Parathyroid adenoma (tissue), 2 donors: Measurements from ENCODE around the gene POLE.

Experiments used
- H2AFZ ChIP-seq: fragments of 300-600 bp; sonication (generic); one replicate; pipeline ENCODE4 v1.7.0; 2017; ENCODE audit warnings: antibody characterized with exemption, mild to moderate bottlenecking
- H3K27ac ChIP-seq: fragments of 300-600 bp; sonication (generic); one replicate; pipeline ENCODE4 v1.7.0; 2017
- H3K27me3 ChIP-seq: fragments of 300-600 bp; sonication (generic); one replicate; pipeline ENCODE4 v1.7.0; 2017; ENCODE audit warnings: low read length; ENCODE audit not compliant: control insufficient read depth, insufficient read depth
- H3K36me3 ChIP-seq: fragments of 300-600 bp; sonication (generic); one replicate; pipeline ENCODE4 v1.7.0; 2017; ENCODE audit warnings: low read length; ENCODE audit not compliant: control insufficient read depth, insufficient read depth
- H3K4me1 ChIP-seq: fragments of 300-600 bp; sonication (generic); one replicate; pipeline ENCODE4 v1.7.0; 2017; ENCODE audit warnings: control low read depth
- H3K4me2 ChIP-seq: fragments of 300-600 bp; sonication (generic); one replicate; pipeline ENCODE4 v1.7.0; 2017; ENCODE audit warnings: low read length
- H3K4me3 ChIP-seq: fragments of 300-600 bp; sonication (generic); one replicate; pipeline ENCODE4 v1.7.0; 2017; ENCODE audit warnings: low read depth, low read length
- H3K79me2 ChIP-seq: fragments of 300-600 bp; sonication (generic); one replicate; pipeline ENCODE4 v1.7.0; 2017; ENCODE audit warnings: control low read depth
- H3K9ac ChIP-seq: fragments of 300-600 bp; sonication (generic); one replicate; pipeline ENCODE4 v1.7.0; 2017; ENCODE audit warnings: mild to moderate bottlenecking
- H3K9me3 ChIP-seq: fragments of 300-600 bp; sonication (generic); one replicate; pipeline ENCODE4 v1.7.0; 2017; ENCODE audit warnings: low read length; ENCODE audit not compliant: control insufficient read depth
- TF ChIP-seq, protein P1 (sequence below): fragments of 300-600 bp; sonication (generic); IDR thresholded peaks from one replicate; pipeline ENCODE4 v1.7.0; 2017; ENCODE audit warnings: antibody characterized with exemption, mild to moderate bottlenecking
- donor health status: primary hyperparathyroidism.

POLE gene

DNA sequence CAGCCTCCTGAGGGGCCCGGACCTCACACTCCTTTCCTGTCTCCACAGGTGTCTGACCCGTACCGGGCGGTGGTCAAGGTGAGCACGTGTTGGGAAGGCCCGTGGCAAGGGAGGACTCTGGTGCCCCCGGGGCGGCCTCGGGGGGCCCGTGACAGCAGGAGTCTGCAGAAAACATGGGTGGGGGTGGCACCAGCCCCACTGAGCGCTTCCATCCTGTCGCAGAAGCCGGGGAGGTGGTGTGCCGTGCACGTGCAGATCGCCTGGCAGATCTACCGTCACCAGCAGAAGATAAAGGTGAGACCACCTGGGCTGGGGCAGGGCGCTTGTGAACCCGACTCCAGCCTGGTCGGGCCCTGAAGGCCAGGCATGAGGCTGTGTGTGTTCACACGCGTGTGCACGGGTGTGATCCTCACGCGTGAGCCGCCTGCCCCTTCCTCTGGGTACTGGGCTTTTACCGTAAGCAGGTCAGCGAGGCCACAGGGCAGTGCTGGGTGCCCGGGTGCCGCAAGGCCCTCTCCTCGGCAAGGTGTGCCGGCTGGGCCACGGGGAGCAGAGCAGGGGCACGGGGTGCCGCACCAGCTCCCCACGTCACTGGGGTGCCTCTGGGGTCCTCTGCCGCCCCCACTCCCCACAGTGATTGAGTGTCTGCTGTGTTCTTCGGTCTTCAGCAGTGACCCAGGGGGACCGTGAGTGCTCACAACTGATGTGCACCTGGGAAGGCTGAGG is 112.7 kb downstream of the POLE start:
- Histone ChIP-seq H3K4me1 (no peaks in the 10 kb centered on the region), H3K27me3 (no peaks in the 10 kb centered on the region), H3K4me2 (no peak overlapping the region), H3K9ac (no peak overlapping the region), H3K9me3 (no peaks in the 10 kb centered on the region), H3K36me3 (no peaks in the 10 kb centered on the region), H2AFZ (no peak overlapping the region), H3K79me2 (no peaks in the 10 kb centered on the region), H3K4me3 (no peak overlapping the region), H3K27ac (no peak overlapping the region)
- TF ChIP-seq, protein P1, sequence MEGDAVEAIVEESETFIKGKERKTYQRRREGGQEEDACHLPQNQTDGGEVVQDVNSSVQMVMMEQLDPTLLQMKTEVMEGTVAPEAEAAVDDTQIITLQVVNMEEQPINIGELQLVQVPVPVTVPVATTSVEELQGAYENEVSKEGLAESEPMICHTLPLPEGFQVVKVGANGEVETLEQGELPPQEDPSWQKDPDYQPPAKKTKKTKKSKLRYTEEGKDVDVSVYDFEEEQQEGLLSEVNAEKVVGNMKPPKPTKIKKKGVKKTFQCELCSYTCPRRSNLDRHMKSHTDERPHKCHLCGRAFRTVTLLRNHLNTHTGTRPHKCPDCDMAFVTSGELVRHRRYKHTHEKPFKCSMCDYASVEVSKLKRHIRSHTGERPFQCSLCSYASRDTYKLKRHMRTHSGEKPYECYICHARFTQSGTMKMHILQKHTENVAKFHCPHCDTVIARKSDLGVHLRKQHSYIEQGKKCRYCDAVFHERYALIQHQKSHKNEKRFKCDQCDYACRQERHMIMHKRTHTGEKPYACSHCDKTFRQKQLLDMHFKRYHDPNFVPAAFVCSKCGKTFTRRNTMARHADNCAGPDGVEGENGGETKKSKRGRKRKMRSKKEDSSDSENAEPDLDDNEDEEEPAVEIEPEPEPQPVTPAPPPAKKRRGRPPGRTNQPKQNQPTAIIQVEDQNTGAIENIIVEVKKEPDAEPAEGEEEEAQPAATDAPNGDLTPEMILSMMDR = no peak
